ENCODE data around the gene HOMER2.

DNA sequence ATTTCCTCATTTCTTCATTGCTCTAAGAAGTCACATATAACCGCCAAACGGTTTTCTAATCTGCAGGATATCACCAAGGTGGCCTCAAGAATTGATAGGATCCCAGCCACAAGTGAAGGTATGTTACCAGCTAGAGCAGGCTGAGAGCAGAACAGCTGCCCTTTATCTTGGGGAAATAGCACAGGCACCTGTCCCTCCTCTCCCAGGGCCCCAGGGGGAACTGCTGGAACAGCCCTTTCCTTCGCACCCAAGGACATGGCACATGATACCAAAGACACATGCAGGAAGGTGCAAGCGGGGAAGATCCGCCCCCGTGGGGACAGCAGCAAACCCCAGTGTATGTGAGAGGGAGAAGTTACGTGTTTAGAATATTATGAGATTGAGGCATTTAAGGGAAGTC is 35.3 kb downstream of the HOMER2 start:
- TF ChIP-seq, protein P1, sequence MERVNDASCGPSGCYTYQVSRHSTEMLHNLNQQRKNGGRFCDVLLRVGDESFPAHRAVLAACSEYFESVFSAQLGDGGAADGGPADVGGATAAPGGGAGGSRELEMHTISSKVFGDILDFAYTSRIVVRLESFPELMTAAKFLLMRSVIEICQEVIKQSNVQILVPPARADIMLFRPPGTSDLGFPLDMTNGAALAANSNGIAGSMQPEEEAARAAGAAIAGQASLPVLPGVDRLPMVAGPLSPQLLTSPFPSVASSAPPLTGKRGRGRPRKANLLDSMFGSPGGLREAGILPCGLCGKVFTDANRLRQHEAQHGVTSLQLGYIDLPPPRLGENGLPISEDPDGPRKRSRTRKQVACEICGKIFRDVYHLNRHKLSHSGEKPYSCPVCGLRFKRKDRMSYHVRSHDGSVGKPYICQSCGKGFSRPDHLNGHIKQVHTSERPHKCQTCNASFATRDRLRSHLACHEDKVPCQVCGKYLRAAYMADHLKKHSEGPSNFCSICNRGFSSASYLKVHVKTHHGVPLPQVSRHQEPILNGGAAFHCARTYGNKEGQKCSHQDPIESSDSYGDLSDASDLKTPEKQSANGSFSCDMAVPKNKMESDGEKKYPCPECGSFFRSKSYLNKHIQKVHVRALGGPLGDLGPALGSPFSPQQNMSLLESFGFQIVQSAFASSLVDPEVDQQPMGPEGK (CRISPR knock-in tag; IDR thresholded peaks at IDR 0.05; ENCODE audit: borderline replicate concordance) = no peak
- TF ChIP-seq ZNF565 (CRISPR knock-in tag; conservative IDR thresholded peaks at IDR 0.05; ENCODE audit: low read depth) = no peak
- TF ChIP-seq RARB (CRISPR knock-in tag; IDR thresholded peaks at IDR 0.05) = no peak
- TF ChIP-seq TCF4 (CRISPR knock-in tag; IDR thresholded peaks at IDR 0.05; ENCODE audit: borderline replicate concordance) = no peak
- no peak for TF ChIP-seq ARNTL (CRISPR knock-in tag; IDR thresholded peaks at IDR 0.05; ENCODE audit: borderline replicate concordance, low read depth)
- TF ChIP-seq ESRRG (CRISPR knock-in tag; IDR thresholded peaks at IDR 0.05) = no peak

Measured in SK-N-SH treated with all-trans-retinoic acid at 6 μM for 48 hours (cell line).